Measurements from ENCODE around the gene SLC22A15. TPM values are rescaled to one million over a fixed set of nuclear protein-coding genes. Genes with fewer than 3 reads are reported as not detected.

The SLC22A15 gene
- total RNA-seq, 4 donors from 2014 or later, result 1.8 to 2.8 (median 2.3) TPM

DNA sequence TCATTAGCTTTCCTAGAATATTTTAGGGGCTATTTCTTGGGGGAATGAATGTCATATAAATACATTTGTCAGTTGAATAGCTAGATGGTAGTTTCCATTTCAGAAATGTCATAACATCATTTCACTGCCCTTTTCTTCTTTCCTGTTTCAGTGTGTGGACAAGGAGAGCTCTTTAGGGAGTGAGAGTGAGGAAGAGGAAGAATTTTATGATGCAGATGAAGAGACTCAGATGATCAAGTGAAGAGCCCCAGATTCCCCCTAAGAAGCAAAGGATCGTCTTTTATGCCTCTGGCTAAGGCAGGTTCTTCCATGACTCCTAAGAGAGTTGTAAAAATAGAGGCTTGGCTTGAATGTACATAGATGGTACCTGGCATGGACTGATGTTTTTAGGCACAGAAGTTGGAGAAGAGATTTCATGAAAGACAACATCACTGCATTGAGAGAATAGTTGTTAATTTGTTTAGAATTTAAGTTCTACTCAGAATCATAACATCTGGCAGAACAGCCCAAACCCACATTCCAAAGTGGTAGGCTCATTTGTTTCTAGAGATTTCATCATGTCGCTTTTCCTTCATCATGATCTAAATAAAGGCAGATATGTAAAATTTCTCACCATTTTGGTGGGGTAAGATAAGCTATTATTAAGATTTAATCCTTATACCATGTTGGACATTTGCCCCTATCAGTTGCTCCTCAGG, 90.7 kb downstream of the SLC22A15 start:
- H3K9me3 ChIP-seq, result no peaks in the 10 kb centered on the region
- intact Hi-C loops (cut with DNase I), result no loop called here
- H3K27me3 ChIP-seq, result no peaks in the 10 kb centered on the region
- no peak for DNase-seq (ENCODE audit: extremely low spot score)
- H3K27ac ChIP-seq (replicated peaks in 1 of 4), result peak overlapping the region; percentile 44 to 59 (median 49)
- peaks cover 0 to 19% (median 0%) of the 10 kb centered on the region in 4 donors for H3K36me3 ChIP-seq
- H3K4me1 ChIP-seq, result no peaks in the 10 kb centered on the region
- no peak overlapping the region for H3K4me3 ChIP-seq
- peak in 1 of 2 donors; percentile 3 for TF ChIP-seq POLR2AphosphoS5 (IDR thresholded peaks at IDR 0.05)
- TF ChIP-seq, protein P1, sequence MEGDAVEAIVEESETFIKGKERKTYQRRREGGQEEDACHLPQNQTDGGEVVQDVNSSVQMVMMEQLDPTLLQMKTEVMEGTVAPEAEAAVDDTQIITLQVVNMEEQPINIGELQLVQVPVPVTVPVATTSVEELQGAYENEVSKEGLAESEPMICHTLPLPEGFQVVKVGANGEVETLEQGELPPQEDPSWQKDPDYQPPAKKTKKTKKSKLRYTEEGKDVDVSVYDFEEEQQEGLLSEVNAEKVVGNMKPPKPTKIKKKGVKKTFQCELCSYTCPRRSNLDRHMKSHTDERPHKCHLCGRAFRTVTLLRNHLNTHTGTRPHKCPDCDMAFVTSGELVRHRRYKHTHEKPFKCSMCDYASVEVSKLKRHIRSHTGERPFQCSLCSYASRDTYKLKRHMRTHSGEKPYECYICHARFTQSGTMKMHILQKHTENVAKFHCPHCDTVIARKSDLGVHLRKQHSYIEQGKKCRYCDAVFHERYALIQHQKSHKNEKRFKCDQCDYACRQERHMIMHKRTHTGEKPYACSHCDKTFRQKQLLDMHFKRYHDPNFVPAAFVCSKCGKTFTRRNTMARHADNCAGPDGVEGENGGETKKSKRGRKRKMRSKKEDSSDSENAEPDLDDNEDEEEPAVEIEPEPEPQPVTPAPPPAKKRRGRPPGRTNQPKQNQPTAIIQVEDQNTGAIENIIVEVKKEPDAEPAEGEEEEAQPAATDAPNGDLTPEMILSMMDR (IDR thresholded peaks at IDR 0.05), result no peak
- WGBS, result 83% methylated on average over 2 of the region's 2 CpGs

DNA sequence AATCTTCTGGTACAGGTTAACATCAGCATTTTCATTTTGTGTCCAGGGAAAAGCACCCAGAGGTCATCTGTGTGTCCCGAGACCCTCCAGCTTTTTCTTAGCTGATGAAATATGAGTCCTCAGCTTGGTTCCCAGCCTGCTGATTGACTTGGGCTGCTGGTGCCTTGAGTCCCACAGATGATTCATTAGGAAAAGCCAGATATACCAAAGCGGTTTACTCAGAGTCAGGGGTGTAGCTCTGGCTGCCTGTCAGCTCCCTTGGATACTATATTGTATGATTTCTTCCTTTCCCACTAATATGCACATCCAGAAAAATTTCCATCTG, 91.2 kb downstream of the SLC22A15 start:
- 55% methylated on average over 2 of the region's 2 CpGs for WGBS
- no peaks in the 10 kb centered on the region for H3K9me3 ChIP-seq

DNA sequence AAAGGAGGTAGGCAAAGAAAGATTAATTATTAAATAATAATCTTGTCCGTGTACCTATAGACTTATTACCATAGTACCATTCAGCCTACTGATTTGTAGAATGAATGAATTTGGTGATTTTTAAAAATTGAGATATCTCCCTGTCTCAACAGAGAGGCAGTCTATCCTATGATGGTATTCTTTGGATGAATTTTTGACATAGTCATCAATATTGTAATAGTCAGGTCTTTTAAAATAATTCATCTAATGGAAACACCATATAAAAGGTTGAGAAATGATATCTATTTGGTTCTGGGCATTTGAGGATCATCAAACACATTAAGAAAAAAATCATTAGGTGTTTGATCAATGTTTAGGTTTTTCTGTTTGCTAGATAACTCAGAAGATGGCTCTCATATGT, 99.3 kb downstream of the SLC22A15 start:
- Histone ChIP-seq H3K36me3 (no peaks in the 10 kb centered on the region), H3K9me3 (no peaks in the 10 kb centered on the region), H3K27ac (replicated peaks in 1 of 4) (no peak overlapping the region), H3K27me3 (no peaks in the 10 kb centered on the region), H3K4me1 (no peaks in the 10 kb centered on the region), H3K4me3 (no peak overlapping the region)
- no peak for DNase-seq (ENCODE audit: extremely low spot score)
- TF ChIP-seq EP300 (IDR thresholded peaks at IDR 0.05) (no peak), POLR2AphosphoS5 (IDR thresholded peaks at IDR 0.05) (no peak), POLR2A (IDR thresholded peaks at IDR 0.05; ENCODE audit: low read depth) (no peak)
- TF ChIP-seq, protein P1 (IDR thresholded peaks at IDR 0.05), result no peak
- 0% methylated on average over 1 of the region's 1 CpG for WGBS
- intact Hi-C loops (cut with DNase I), result no loop called here

More for the DNA sequence above, 91.2 kb downstream of the SLC22A15 start:
- no peak for TF ChIP-seq EP300 (IDR thresholded peaks at IDR 0.05)
- TF ChIP-seq, protein P1 (IDR thresholded peaks at IDR 0.05), result no peak
- no peak for TF ChIP-seq POLR2AphosphoS5 (IDR thresholded peaks at IDR 0.05)
- TF ChIP-seq POLR2A (IDR thresholded peaks at IDR 0.05; ENCODE audit: low read depth), result no peak
- no peak overlapping the region for H3K4me3 ChIP-seq
- DNase-seq (ENCODE audit: extremely low spot score), result no peak
- H3K4me1 ChIP-seq, result no peaks in the 10 kb centered on the region
- intact Hi-C loops (cut with DNase I), result no loop called here
- peak overlapping the region; percentile 44 to 59 (median 49) for H3K27ac ChIP-seq (replicated peaks in 1 of 4)
- H3K27me3 ChIP-seq, result no peaks in the 10 kb centered on the region
- H3K36me3 ChIP-seq, result peaks cover 0 to 19% (median 0%) of the 10 kb centered on the region in 4 donors

DNA sequence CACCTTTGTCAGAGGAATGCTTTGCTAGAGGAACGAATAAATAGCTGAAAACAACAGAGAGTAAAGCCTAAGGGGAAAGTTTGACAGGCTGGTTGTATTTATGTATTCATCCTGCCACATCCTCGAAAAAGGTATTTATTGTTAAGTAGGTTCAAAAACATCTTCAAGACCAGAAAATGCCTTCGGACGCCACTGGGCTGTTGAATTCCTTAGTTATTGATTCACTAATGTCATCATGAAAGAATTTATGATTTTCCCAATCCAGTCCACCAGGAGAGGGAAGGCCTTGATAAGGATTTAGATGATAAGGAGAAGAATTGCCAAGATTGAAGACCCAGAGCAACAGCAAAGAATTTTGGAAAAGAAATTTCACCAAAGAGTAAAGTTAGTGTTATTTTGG, 99.7 kb downstream of the SLC22A15 start:
- H3K36me3 ChIP-seq, result no peaks in the 10 kb centered on the region
- H3K27me3 ChIP-seq, result no peaks in the 10 kb centered on the region
- 85% methylated on average over 4 of the region's 4 CpGs for whole genome bisulfite sequencing
- TF ChIP-seq, protein P1 (IDR thresholded peaks at IDR 0.05), result no peak
- TF ChIP-seq EP300 (IDR thresholded peaks at IDR 0.05) (no peak), POLR2A (IDR thresholded peaks at IDR 0.05; ENCODE audit: low read depth) (no peak), POLR2AphosphoS5 (IDR thresholded peaks at IDR 0.05) (no peak)
- H3K27ac ChIP-seq (replicated peaks in 1 of 4), result no peak overlapping the region
- H3K9me3 ChIP-seq, result no peaks in the 10 kb centered on the region
- H3K4me1 ChIP-seq, result no peaks in the 10 kb centered on the region
- DNase-seq (ENCODE audit: extremely low spot score), result no peak
- H3K4me3 ChIP-seq, result no peak overlapping the region
- intact Hi-C loops (cut with DNase I), result no loop called here

DNA sequence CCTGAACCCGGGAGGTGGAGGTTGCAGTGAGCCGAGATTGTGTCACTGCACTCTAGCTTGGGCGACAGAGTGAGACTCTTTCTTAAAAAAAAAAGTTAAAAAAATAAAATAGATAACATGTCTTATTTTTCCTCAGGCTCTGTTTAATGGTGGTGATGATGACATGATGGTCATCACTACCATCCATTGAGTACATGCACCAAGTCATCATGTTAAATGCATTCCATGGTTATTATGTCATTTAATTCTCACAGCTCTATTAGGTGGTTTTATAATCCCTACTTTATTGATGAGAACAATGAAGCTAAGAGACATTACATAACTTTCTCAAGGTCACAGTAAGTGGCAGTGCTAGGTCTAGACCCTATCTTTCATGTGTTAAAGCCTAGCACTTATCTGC, 100.5 kb downstream of the SLC22A15 start:
- H3K4me1 ChIP-seq, result no peaks in the 10 kb centered on the region
- no peaks in the 10 kb centered on the region for H3K36me3 ChIP-seq
- H3K27ac ChIP-seq (replicated peaks in 1 of 4), result no peak overlapping the region
- no peak for DNase-seq (ENCODE audit: extremely low spot score)
- H3K4me3 ChIP-seq, result no peak overlapping the region
- H3K27me3 ChIP-seq, result no peaks in the 10 kb centered on the region
- 89% methylated on average over 3 of the region's 3 CpGs for WGBS
- TF ChIP-seq EP300 (IDR thresholded peaks at IDR 0.05) (no peak), POLR2A (IDR thresholded peaks at IDR 0.05; ENCODE audit: low read depth) (no peak), POLR2AphosphoS5 (IDR thresholded peaks at IDR 0.05) (no peak)
- H3K9me3 ChIP-seq, result no peaks in the 10 kb centered on the region
- intact Hi-C loops (cut with DNase I), result no loop called here

Data from esophagus muscularis mucosa (tissue), 4 donors.